IPS DF 4.7 (cell line): Measurements from ENCODE around the gene MAP4K5.

ENCODE experiments used
- DNase-seq: peaks from one replicate; pipeline ENCODE4 v3.0.0-alpha.2; 2013; ENCODE audit warnings: low spot score; ENCODE audit errors: extremely low read depth

Gene MAP4K5

DNA sequence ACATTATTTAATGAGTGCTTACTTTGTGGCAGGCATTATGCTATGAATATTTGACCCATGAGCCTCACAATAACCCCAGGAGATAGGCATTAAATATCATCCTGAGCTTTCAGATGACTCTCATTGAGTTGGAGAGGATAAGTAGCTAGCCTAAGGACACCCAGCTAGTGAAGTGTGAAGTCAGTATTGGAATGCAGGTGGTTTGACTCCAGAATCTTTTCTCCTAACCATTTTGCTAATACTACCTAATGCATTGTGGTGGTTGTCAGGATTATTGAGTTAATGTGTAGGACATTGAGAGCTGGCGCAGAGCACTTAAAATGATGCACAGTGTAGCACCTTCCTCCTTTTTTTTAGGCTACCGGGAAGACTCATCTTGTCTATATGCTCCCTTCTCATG lies 131.9 kb downstream of the MAP4K5 start:
- no peak for DNase-seq

- DNase-seq, result no peak
Observed at GRCh38 chr14:50399251-50400032, 132.9 kb downstream of the MAP4K5 start.

DNA sequence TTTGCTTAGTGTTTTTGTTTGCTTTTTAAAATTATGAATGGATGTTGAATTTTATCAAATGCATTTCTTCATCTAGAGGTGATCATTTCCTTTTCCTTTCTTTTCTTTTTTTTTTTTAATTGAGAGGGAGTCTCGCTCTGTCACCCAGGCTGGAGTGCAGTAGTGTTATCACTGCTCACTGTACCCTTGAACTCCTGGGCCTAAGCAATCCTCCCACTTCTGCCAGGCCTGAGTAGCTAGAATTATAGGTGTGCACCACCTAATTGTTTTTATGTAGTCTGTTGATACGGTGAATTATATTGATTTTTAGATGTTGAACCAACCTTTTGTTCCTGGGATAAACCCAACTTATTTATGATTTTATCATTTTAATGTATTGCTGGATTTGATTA lies 134.2 kb downstream of the MAP4K5 start:
- DNase-seq, result no peak

GRCh38 chr14:50397390-50398188 lies 134.8 kb downstream of the MAP4K5 start:
- no peak for DNase-seq

DNA sequence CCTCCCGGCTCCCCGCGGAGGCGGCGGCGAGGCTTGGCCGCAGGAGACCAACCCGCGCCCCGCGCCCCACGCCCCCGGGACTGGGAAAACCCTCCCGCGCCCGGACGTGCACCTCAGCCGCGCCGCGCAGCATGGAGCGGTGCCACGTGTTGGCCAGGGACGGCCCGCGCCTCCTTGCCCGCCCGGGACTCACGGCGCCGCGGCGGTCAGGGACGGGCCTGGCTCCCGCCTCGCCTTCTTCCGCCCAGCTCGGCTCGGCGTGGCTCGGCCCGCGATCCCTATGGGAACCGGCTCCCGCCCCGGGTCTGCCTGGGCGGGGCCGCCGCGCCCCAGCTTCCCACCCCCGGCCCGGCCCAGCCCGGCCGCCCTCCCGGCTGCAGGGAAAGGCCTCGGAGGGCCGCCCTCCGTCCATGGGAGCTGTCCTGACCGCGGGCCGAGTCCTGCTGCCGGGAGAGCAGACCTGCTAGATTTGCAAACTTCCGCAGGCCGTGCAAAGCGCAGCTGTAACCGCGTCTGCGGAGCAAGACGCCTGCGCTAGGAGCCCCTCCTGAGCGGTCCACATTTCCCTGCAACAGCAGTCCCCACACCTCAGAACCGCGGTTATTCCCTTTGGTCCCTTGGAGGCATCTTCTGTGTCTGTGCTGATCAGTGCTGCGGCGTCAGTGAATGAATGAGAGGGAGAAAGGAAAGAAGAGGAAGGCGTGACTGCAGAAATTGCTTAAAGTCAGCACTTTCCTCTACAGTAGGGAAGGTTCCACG lies 135.6 kb downstream of the MAP4K5 start, which contains the start of gene CDKL1:
CDKL1 (minus strand) TSS at position 251 of the 759 bp plus-strand sequence. CDS start 1,013 bp downstream, outside the sequence.
- peak; percentile 5 for DNase-seq

GRCh38 chr14:50395448-50395847 lies 136.9 kb downstream of the MAP4K5 start:
- DNase-seq, result no peak

- no peak for DNase-seq
Observed at GRCh38 chr14:50394713-50395112, 137.7 kb downstream of the MAP4K5 start.

DNA sequence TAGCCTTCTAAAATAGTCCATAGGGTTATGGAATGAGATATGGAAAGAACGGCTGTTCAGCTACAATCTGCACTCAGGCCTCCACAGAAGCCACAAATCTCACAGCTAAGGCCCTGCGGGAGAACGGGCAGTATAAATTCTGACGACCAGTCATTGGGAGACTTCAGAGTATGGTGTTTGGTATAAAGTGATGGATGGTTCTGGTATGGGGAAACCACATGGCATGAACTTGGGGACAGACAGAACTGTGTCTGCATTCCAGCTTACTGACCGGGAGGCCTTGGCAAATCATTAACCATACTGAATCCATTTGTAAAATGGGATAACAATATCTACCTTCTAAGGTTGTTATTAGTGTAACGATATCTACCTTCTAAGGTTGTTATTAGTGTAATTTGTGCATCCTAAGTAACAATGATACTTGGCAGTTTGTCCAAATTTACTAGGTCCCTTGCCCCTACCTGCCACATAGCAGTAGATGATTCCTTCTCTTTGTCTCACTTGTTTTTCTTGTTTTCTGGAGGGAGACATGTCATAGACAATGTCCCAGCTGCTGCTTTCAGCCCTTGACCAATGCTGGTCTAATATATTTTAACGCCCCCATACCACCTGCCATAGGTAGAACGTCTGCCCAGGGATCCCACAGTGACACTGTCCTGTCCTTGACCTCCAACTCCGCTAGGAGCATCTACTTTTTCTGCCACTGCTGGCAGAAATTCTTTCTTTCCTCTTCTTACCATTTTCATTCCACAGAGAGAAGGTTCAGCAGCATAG lies 142.5 kb downstream of the MAP4K5 start:
- no peak for DNase-seq

DNA sequence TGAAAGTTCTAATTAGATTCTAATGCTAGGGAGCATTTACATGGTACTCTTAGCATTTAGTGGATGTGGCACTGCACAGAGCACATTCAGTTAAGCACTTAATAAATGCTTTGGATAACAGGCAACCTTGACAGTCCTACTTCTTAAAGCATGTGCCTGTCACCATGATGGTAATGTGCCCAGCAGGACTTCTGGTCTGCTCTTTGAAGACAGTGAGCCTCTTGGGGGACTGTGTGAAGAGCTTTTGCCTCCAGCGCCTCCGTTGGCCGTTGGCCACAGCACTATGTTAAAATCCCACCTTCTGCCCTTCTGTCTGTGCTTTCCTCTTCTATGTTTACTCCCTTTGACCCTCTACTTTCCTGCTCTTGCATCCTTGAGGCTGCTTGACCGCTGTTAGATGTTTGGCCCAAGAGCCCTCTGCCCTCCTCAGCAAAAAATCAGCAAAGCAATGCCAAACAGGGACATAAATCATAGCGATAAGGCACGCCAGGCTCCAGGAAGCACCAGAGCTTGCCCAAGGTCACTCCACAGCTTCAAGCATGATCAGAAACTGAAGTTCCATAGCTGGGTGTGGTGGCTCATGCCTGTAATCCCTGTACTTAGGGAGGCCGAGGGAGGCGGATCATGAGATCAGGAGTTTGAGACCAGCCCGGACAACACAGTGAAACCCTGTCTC lies 144.0 kb downstream of the MAP4K5 start:
- peak; percentile 14 for DNase-seq

- no peak for DNase-seq
Observed at GRCh38 chr14:50387548-50387947, 144.8 kb downstream of the MAP4K5 start.

GRCh38 chr14:50383618-50384225 lies 148.6 kb downstream of the MAP4K5 start:
- no peak for DNase-seq

- DNase-seq, result no peak
Observed at GRCh38 chr14:50381823-50382287, 150.5 kb downstream of the MAP4K5 start.

GRCh38 chr14:50381008-50381407 lies 151.4 kb downstream of the MAP4K5 start:
- no peak for DNase-seq

DNA sequence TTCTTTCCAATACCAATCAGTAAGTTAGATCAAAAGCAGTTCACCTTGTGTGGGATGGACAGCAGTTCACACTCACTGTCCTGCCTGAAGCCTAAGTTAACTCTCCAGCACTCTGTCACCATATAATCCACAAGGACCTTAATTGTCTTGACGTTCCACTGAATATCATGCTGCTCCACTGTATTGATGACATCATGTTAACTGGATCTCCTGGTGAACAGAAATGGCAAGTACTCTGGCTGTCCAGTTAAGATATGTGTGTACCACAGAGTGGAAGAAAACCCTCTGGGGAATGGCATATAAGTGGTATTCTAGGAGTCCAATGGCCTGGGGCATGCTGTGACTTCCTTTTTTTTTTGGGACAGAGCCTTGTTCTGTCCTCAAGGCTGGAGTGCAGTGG lies 151.9 kb downstream of the MAP4K5 start:
- DNase-seq, result no peak

GRCh38 chr14:50379563-50379962 lies 152.8 kb downstream of the MAP4K5 start:
- no peak for DNase-seq

GRCh38 chr14:50377550-50378085 lies 154.8 kb downstream of the MAP4K5 start:
- DNase-seq, result no peak

DNA sequence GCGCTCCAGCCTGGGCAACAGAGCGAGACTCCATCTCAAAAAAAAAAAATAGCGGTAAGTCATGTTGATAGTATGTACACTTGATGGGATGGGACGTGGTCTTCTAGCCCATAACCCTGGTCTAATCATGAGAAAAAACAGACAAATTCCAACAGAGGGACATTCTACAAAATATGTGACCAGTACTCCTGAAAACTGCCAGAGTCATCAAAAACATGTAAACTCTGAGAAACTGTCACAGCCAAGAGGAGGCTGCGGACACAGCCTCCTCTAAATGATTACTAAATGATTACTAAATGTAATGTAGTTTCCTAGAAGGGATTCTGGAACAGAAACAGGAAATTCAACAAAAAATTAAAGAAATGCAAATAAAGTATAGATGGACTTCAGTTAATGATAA lies 156.6 kb downstream of the MAP4K5 start:
- DNase-seq, result no peak

DNA sequence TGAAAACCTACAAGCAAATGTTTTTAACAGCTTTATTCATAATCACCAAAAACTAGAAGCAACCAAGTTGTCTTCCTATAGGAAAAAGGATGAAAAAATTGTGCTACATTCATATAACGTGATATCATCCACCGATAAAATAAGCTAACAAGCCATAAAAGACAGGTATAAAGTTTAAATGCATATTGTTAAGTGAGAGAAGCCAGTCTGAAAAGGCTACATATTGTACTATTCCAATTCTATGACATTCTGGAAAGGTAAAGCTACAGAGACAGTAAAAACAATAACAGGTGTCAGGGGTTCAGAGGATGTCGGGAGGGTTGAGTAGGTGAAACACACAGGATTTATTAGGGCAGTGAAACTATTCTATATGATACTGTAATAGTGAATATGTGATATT lies 158.4 kb downstream of the MAP4K5 start:
- DNase-seq, result no peak

GRCh38 chr14:50371546-50371945 lies 160.8 kb downstream of the MAP4K5 start:
- no peak for DNase-seq
